Subcutaneous adipose tissue (tissue), 4 donors: ENCODE results near the gene PLCD3. TPM values are rescaled to one million over a fixed set of nuclear protein-coding genes. Genes with fewer than 3 reads are reported as not detected.

ENCODE experiments used
- CTCF ChIP-seq: fragments of 450-650 bp; IDR thresholded peaks from one replicate; pipeline ENCODE4 v1.5.1; 2016; ENCODE audit warnings: low read depth, mild to moderate bottlenecking, control low read depth, antibody characterized with exemption, moderate library complexity
- total RNA-seq, 4 donors: library from RNA; depleted of rRNA; stranded (reverse); fragments of >200 nt; gene quantifications; one replicate each; pipeline ENCODE4 v1.1.0, GENCODE V29; 2016

Gene PLCD3
- total RNA-seq, 4 donors from 2014 or later = 5.9 to 48.0 (median 31.6) TPM

- TF ChIP-seq CTCF = no peak
These were observed 1.4 kb downstream of the PLCD3 start for GRCh38 chr17:45130681-45131615.

- TF ChIP-seq CTCF = no peak
These were observed 2.2 kb downstream of the PLCD3 start for GRCh38 chr17:45129940-45130680.

- TF ChIP-seq CTCF = no peak
These were observed 2.8 kb downstream of the PLCD3 start for GRCh38 chr17:45129426-45129939.

- TF ChIP-seq CTCF = no peak
These were observed 3.3 kb downstream of the PLCD3 start for GRCh38 chr17:45128989-45129388.

- TF ChIP-seq CTCF = no peak
These were observed 4.0 kb downstream of the PLCD3 start for GRCh38 chr17:45128331-45128730.

GRCh38 chr17:45127548-45128300 lies 4.6 kb downstream of the PLCD3 start:
- TF ChIP-seq CTCF = no peak
